ENCODE data around the gene RAD51AP2.

The RAD51AP2 gene

GRCh38 chr2:17520761-17521160 is 2.5 kb upstream of the RAD51AP2 start:
- TF ChIP-seq CTCF (IDR thresholded peaks at IDR 0.05; ENCODE audit: control insufficient read depth, insufficient read depth, low read depth, low read length, missing control alignments): no peak
- no peak for DNase-seq (ENCODE audit: low read depth)
- H3K4me3 ChIP-seq (ENCODE audit: control insufficient read depth, low read depth, low read length): no peak overlapping the region

GRCh38 chr2:17519486-17519885 is 1.2 kb upstream of the RAD51AP2 start:
- no peak for TF ChIP-seq CTCF (IDR thresholded peaks at IDR 0.05; ENCODE audit: control insufficient read depth, insufficient read depth, low read depth, low read length, missing control alignments)

GRCh38 chr2:17517481-17518211 is 594 bp downstream of the RAD51AP2 start:
- no peak for DNase-seq (ENCODE audit: low read depth)
- TF ChIP-seq CTCF (IDR thresholded peaks at IDR 0.05; ENCODE audit: control insufficient read depth, insufficient read depth, low read depth, low read length, missing control alignments): no peak
- H3K4me3 ChIP-seq (ENCODE audit: control insufficient read depth, low read depth, low read length): peak overlapping the region; percentile 63

More at GRCh38 chr2:17519486-17519885, 1.2 kb upstream of the RAD51AP2 start:
- H3K4me3 ChIP-seq (ENCODE audit: control insufficient read depth, low read depth, low read length): no peak overlapping the region
- DNase-seq (ENCODE audit: low read depth): no peak

DNA sequence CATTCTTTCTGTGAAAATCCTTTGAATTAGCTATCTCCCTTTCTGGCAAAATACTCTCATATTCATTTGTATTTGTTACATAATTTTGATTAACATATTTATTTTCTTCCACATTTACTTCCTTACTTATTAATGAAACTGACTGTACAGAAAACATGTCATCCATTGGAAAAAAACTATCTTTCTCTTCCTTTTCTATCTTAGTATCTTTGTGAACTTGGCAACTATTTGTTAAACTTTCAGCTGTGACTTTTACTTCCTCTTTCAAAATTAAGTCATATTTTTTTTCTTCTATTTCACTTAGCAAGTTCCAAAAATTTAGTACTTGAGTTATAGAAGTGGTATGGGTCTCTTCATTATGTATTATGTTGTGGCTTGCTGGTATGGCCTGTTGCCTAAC is 2.6 kb downstream of the RAD51AP2 start:
- DNase-seq (ENCODE audit: low read depth): no peak
- no peak for TF ChIP-seq CTCF (IDR thresholded peaks at IDR 0.05; ENCODE audit: control insufficient read depth, insufficient read depth, low read depth, low read length, missing control alignments)

DNA sequence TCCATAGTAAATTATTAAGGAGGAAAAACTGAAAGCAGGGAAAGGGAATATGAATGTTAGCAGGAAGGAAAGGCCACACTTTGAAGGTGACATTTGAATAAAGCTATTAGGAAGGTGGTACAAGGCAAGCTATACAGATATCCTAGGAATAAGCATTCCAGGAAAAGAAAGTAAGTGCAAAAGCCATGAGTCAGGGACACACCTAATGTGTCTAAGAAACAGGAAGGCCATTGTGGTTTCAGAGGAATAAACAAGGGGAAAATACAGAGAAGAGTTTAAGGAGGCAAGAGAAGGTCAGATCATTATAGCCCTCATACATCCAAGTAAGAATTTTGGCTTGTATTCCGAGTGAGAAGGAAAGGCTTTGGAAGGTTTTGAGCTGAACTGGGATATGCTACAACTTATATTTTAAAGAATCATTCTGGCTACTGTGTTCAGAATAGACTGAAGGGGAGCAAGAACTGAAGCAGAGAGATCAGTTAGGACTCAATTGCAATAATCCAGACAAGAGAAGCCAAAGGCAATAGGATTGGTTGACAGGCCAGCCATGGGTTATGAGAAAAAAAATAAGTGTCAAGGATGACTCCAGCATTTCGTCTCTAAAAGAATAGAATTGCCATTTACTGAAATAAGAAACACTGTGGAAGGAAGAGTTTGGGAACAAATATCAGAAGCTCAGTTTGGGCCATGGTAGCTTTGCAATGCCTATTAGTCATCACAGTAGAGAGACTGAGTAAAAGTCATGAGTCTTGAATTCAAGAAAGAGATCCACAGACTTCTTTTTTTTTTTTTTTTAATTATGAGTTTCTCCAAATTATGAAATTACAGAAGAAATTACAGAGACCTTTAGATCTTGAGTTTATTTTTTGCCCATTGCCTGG is 11.3 kb downstream of the RAD51AP2 start:
- TF ChIP-seq CTCF (IDR thresholded peaks at IDR 0.05; ENCODE audit: control insufficient read depth, insufficient read depth, low read depth, low read length, missing control alignments): no peak
- no peak overlapping the region for H3K4me3 ChIP-seq (ENCODE audit: control insufficient read depth, low read depth, low read length)
- no peak for DNase-seq (ENCODE audit: low read depth)

More for the DNA sequence above, 2.6 kb downstream of the RAD51AP2 start:
- H3K4me3 ChIP-seq (ENCODE audit: control insufficient read depth, low read depth, low read length): no peak overlapping the region

DNA sequence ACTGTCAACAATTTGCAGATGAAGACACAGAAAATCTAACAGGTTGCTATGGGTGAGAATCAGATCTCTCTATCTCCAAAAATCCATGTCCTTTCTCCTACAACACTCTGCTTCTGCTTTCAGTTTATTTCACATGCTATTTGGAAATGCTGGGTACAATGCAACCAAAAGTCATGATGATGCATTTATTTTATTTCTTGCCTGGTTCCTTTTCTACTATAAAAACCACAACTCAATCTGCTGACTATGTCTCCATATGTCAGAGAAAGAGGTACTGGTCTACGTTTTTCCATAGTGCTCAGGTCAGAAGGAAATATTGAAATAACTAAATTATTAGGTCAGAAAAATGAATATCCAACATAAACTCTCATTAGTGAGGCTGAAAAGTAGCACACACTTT is 20.5 kb downstream of the RAD51AP2 start:
- no peak for DNase-seq (ENCODE audit: low read depth)
- no peak for TF ChIP-seq CTCF (IDR thresholded peaks at IDR 0.05; ENCODE audit: control insufficient read depth, insufficient read depth, low read depth, low read length, missing control alignments)
- no peak overlapping the region for H3K4me3 ChIP-seq (ENCODE audit: control insufficient read depth, low read depth, low read length)
